Measurements from ENCODE around the gene SPSB3.
"Not testable (repeated sequence)": the region's sequence is repeated elsewhere in the genome, so short reads cannot be mapped to it uniquely, and the experiment has no call there.

The SPSB3 gene

DNA sequence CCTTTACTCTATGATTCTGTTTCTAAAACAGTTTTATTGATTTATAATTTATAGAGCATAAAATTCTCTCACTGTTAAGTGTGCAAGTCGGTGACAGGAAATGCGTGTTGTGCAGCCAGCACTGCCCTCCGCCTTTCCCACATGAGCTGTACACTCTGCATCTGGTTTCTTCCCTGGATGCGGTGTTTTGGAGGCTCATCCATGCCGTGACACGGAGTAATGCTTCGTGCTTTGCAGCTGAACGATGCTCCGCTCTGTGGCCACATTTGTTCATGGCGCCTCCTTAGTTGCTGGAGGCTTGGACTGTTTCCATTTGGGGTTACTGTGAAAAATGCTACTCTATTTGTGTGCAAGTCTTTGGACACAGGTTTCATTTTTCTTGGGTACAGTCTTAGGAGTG, 18.3 kb upstream of the SPSB3 start:
- H3K4me3 ChIP-seq (ENCODE audit: low read length), result no peak overlapping the region
- no peak for TF ChIP-seq ZNF274 (IDR thresholded peaks at IDR 0.05; ENCODE audit: low read depth, low read length)

DNA sequence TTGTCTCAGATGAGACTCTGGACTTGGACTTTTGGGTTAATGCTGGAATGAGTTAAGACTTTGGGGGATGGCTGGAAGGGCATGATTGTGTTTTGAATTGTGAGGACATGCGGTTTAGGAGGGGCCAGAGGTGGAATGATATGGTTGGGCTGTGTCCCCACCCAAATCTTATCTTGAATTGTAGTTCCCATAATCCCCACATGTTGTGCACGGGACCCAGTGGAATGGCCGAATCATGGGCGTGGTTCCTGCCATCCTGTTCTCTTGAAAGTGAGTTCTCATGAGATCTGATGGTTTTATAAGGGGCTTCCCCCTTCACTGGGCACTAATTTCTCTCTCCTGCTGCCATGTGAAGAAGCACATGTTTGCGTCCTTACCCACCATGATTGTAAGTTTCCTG, 16.9 kb upstream of the SPSB3 start:
- H3K4me3 ChIP-seq (ENCODE audit: low read length), result not testable (repeated sequence)

DNA sequence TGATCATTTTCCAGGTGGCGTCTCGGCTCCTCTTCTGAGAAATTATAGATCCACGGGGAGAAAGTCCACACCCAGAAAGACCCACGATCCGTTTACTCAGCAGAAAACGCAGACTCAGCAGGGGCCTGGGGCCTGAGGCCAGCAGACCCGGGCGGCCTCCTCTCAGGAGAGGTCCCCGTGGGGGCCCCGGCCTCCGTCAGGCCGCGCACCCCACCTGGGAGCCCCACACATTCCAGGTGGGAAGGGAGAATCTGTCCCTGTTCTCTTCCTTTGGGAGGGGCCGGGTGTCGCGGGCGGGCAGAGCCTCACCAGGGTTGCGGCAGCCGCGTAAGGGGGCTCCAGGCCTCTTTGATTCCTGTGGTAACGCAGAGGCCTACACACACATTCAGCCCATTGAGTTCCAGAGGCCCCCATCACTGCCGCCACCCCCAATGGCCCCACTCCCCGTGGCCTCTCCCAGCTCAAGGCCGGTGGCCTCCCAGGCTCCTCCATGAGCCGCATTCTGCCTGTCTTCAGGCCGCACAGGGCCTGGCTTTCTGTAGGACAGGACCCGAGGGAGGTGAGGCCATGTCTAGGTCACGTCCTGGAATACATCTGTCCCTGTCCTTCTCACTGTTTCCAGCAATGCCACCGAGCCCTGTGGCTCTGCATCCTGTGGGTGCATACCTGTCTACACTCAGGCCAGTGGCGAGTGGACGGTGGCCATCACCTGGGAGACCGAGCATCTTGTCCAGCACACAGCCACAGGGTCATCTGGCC, 12.7 kb upstream of the SPSB3 start:
- no peak overlapping the region for H3K4me3 ChIP-seq (ENCODE audit: low read length)
- TF ChIP-seq ZNF274 (IDR thresholded peaks at IDR 0.05; ENCODE audit: low read depth, low read length), result no peak

DNA sequence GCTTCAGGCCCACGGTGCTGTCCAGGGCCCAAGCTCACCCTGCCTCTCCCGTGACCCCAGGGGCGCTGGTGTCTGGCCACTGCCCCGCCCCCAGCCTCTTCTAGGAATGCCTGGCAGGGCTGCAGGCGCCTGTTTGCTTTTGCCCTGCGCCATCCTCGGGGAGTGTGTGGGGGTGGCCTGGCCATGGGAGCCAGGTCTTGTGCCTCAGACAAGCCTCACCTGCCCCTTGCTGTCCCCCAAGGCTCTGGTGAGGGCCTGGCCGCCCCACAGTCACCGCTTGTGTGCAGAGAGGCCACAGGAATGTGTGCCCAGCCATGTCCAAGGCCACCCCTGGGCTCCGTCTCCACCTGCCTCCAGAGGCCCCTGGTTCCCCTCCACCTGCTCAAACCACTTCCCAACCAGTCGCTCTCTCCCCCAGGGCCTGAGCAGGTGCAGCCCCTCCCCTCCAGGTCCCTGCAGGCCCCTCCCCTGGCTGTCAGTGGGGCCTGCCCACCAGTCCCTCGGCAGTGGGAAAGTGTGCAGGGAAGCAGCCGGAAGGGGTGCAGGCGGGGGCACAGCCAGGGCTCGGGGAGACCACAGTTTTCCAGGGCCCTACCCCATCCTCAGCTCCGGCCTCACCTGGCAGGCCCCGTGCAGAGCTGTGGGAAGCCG, 12.0 kb upstream of the SPSB3 start:
- no peak for TF ChIP-seq ZNF274 (IDR thresholded peaks at IDR 0.05; ENCODE audit: low read depth, low read length)
- no peak overlapping the region for H3K4me3 ChIP-seq (ENCODE audit: low read length)

DNA sequence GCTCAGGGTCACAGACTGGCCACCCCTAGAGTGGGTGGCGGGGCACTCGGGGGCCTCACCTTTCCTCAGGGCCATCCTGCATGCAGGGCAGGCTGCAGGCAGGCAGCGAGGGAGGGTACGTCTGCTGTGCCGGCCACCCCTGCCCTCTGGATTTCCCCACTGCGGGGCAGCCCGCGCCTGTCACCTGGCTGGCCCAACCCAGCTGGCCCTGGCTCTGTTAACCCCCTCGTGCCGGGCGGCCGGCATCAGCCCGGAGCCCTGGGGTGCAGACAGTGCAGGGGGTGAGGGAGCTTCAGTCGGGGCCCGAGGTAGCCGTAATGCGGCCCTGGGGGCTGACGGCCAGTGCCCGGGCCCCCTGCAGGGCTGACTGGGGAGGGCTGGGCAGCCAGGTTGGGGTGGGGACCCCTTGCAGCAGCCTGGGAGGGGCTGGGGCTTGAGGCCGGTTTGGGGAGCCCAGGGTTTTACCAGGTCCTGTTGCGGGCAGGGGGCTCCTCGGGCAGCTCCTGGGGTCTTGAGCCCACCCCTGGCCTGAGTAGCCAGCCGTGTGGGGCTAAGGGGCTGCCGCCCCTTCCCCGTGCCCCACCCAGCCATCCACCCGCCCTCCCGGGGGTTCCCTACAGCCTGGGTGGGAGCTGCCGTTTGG, 11.3 kb upstream of the SPSB3 start, which contains the start of gene IGFALS:
IGFALS (minus strand) TSS at position 128 of the 643 bp plus-strand sequence; CDS start at position 75, 53 bp downstream.
- H3K4me3 ChIP-seq (ENCODE audit: low read length), result no peak within 1 kb of the TSS
- TF ChIP-seq ZNF274 (IDR thresholded peaks at IDR 0.05; ENCODE audit: low read depth, low read length), result no peak

DNA sequence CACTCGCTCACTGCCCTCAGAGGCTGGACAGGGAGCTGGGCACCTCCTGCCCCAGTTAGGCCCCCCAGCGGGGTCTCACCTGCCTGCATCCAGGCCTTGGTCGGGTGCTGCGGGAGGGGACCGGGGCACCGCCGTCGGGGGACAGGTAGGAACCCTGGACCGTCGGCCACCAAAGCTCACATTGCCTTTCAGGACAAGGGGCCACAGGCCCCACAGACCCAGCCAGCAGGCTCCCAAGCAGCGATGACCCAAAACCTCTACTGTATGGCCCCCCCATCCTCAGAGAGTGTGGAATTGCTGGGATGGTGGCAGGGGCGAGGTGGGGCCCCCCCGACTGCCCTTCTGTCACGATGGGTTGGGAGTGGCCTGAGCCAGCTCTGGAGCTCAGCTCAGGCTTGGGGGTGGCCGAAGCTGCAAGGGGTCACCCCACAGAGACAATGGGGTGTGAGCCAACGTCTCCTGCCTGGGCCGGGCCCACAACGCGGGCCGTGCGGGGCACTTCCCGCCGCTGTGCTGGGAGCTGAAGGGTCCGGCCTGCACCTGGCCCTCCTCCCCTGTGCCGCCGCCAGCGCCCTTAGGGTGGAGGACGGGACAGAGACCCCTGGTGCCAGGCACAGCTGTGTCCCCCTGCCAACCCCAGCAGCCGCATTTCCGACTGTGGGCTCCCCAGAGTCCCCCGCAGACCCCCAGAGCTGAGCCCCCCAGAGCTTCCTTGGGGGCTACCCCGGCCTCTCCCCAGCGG, 10.6 kb upstream of the SPSB3 start:
- no peak for TF ChIP-seq ZNF274 (IDR thresholded peaks at IDR 0.05; ENCODE audit: low read depth, low read length)

DNA sequence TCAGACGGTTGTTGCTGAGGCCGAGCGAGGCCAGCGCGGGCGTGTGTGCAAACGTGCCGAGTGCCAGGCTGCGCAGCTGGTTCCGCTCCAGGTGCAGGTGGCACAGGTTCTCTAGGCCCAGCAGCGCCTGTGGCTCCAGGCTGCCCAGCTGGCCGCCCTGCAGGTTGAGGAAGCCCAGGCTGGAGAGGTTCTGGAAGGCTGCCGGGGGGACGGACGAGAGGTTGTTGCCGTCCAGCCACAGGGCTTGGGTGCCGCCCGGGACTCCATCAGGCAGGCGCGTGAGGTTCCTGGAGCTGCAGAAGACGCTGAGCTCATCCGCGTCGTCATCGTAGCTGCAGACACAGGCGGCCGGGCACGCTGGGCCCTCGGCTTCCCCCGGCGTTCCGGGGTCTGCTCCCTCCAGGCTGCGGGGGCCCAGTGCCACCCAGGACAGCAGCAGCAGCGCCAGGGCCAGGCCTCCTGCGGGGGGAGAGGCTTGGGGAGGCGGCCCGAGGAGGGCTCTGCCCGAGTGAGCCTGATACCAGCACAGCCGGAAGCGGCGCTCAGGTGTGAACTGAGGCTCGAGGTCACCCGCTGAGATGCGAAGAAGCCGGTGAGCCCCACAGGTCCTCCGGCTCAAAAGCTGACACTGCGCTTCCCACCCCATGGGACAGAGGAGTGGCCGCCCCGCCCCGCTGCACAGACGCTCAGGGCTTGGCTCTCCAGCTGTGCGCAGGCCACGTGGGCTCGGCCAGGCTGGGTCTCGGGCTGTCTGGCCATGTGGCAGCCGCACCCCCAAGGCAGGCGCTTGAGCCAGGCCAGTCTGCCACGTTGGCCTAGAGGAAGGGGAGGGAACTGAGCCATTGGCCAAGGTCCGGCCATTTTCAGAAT, 9.8 kb upstream of the SPSB3 start:
- no peak overlapping the region for H3K4me3 ChIP-seq (ENCODE audit: low read length)
- no peak for TF ChIP-seq ZNF274 (IDR thresholded peaks at IDR 0.05; ENCODE audit: low read depth, low read length)

More for the DNA sequence above, 10.6 kb upstream of the SPSB3 start:
- no peak overlapping the region for H3K4me3 ChIP-seq (ENCODE audit: low read length)

DNA sequence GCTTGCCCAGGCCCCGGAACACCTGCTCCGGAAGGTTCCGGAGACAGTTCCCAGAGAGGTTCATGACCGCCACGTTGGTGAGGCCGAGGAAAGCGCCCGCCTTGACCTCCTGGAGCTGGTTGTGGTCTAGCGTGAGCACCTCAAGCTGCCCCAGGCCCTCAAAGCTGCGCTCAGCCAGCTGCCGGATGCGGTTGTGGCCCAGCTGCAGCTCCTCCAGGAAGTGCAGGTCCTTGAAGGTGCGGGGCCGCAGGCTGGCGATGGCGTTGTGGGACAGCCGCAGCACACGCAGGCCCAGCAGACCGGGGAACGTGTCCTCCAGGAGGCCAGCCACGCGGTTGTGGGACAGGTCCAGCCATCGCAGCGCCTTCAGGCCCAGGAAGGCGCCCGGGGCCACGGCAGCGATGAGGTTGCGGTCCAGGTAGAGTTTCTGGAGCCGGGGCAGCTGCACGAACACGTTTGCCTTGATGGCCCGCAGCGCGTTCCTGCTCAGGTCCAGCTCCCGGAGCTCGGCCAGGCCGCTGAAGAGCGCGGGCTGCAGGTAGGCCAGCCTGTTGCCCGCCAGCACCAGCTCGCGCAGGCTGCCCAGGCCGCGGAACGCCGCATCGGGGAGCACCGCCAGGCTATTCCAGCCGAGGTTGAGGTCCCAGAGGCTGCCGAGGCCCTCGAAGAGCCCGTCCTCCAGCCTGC, 9.0 kb upstream of the SPSB3 start:
- TF ChIP-seq ZNF274 (IDR thresholded peaks at IDR 0.05; ENCODE audit: low read depth, low read length), result no peak

DNA sequence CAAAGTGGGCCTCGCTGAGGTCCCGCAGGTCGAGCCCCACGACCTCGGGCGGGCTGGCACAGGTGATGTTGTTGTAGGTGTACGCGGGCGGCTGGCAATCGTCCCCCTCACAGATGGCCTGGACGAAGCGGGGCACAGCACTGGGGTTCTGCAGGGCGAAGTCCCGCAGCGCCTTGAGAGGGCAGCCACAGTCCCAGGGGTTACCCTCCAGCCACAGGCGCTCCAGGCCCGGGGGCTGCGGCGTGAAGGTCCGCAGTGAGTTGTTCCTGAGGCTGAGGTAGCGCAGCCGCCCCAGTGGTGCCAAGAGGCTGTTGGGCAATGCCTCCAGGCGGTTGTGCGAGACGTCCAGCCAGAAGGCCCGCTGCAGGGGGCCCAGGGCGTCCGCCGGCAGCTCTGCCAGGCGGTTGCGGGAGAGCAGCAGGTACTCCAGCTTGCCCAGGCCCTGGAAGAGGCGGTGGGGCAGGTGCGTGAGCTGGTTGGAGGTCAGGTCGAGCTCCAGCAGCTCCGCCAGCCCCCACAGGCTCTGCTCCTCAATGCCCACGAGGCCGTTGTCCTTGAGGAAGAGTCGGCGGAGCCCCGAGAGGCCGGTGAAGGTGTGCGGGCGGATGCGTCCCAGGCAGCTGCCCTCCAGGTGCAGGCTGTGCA, 8.4 kb upstream of the SPSB3 start:
- H3K4me3 ChIP-seq (ENCODE audit: low read length), result no peak overlapping the region
- no peak for TF ChIP-seq ZNF274 (IDR thresholded peaks at IDR 0.05; ENCODE audit: low read depth, low read length)

More for the DNA sequence above, 9.0 kb upstream of the SPSB3 start:
- H3K4me3 ChIP-seq (ENCODE audit: low read length), result no peak overlapping the region

DNA sequence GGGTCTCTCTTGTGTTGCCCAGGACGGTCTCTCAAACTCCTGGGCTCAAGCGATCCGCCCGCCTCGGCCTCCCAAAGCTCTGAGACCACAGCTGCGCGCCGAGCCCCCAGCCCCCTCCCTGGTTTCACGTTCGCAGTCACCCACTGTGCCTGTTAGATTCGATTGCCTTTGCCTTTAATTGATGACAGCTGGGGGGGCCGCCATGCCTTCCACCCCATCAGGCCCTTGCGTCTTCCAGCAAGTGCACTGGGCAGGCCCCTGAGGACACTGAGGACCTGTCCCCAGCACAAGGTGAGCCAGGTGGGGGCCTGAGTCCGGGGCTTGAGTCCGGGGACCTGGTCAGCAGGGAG, 7.9 kb upstream of the SPSB3 start:
- no peak for TF ChIP-seq ZNF274 (IDR thresholded peaks at IDR 0.05; ENCODE audit: low read depth, low read length)

DNA sequence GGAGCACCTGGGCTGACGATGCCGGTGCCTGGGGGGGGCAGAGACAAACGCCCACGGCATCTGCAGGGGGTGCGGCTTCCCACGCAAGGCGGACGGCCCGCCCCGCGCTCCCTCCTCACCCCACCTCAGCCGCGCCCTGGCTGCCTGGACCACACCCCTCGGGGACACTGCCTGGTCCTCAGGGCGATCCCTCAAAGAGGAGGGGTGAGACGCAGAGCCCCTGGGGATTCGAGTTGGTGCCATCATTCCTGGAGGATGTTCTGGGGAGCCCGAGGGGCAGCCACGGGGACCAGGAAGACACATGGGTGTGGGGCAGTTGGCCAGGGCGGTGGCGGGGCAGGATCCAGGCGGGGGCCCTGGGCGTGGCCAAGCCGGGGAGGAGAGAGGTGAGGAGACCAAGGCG, 7.3 kb upstream of the SPSB3 start:
- TF ChIP-seq ZNF274 (IDR thresholded peaks at IDR 0.05; ENCODE audit: low read depth, low read length), result no peak
- no peak overlapping the region for H3K4me3 ChIP-seq (ENCODE audit: low read length)

More for the DNA sequence above, 7.9 kb upstream of the SPSB3 start:
- H3K4me3 ChIP-seq (ENCODE audit: low read length), result no peak overlapping the region

DNA sequence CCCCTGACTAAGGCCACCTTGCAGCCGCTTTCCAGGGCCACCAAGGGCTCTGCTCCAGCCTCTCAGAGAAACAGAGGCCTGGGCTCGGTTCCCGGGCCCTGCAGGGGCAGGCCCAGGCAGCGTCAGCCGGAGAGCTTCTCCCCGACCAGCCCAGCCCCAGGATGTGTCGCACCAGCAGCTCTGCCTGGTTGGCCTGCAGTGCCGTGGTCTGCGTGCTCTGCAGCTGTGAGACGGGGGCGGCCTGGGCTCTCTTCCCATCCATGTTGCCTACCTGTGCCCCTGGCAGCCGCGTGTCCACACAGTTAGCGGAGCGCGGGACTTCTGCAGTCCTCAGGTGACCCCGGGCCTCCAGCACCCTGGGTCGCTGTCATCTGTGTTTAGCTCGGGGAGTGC, 6.3 kb upstream of the SPSB3 start:
- no peak for TF ChIP-seq ZNF274 (IDR thresholded peaks at IDR 0.05; ENCODE audit: low read depth, low read length)

More for the DNA sequence above, 6.3 kb upstream of the SPSB3 start:
- no peak overlapping the region for H3K4me3 ChIP-seq (ENCODE audit: low read length)

Measured in GM08714 (cell line).